22Rv1 (cell line): ENCODE measurements around the gene WNK2.

Source experiments
- ZFX ChIP-seq: fragments of 450-650 bp; IDR thresholded peaks from 2 replicates; pipeline ENCODE4 v1.6.1; 2017; ENCODE audit warnings: antibody characterized with exemption, borderline replicate concordance
- TF ChIP-seq, protein P1 (sequence below): fragments of 450-650 bp; IDR thresholded peaks from 2 replicates; pipeline ENCODE4 v1.5.1; 2017; ENCODE audit warnings: mild to moderate bottlenecking

DNA sequence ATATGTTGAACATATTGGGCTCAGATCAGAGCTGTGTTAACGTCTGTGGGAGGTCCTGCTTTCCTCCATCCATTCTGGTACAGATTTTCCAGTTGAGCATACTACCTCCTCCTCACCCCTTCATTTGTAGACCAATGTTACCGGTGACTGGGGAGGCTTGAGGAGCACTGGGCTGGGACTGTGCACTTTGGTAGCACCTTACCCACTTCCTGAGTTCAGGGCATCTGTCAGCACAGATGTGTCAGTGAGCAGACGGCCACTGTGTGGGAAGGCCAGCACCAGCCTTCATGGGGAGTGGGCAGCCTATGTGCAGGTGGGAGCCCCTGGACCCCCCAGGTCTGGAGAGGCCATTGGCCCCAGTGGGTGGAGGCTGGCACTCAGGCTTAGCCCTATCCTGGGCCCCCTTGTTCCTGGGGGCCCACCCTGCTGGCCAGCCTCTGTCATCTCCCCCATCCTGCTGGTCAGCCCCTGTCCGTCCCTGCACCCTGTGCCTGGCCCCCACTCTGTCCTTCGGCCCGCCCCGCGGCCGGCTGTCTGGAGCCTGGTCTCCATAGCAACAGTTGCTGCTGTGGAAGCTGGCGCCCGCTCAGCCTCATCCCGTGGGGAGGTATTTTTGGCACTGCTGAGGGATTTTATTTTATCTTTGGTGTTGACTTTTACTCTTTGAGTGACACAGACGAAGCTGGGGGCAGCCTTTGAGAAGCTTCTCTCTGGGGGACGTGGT is 21.3 kb downstream of the WNK2 start:
- TF ChIP-seq, protein P1, sequence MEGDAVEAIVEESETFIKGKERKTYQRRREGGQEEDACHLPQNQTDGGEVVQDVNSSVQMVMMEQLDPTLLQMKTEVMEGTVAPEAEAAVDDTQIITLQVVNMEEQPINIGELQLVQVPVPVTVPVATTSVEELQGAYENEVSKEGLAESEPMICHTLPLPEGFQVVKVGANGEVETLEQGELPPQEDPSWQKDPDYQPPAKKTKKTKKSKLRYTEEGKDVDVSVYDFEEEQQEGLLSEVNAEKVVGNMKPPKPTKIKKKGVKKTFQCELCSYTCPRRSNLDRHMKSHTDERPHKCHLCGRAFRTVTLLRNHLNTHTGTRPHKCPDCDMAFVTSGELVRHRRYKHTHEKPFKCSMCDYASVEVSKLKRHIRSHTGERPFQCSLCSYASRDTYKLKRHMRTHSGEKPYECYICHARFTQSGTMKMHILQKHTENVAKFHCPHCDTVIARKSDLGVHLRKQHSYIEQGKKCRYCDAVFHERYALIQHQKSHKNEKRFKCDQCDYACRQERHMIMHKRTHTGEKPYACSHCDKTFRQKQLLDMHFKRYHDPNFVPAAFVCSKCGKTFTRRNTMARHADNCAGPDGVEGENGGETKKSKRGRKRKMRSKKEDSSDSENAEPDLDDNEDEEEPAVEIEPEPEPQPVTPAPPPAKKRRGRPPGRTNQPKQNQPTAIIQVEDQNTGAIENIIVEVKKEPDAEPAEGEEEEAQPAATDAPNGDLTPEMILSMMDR: no peak
- no peak for TF ChIP-seq ZFX
